GM10248 (cell line): ENCODE results near the gene WDFY1.

ENCODE experiments used
- CTCF ChIA-PET: fragments of 300-600 bp; sonication (Branson Sonifier 250); formaldehyde crosslinking; extraction: SDS; loops from one replicate; lab custom pipeline; 2021; ENCODE audit warnings: antibody characterized with exemption; lab: Yijun Ruan, JAX
- POLR2A ChIA-PET: fragments of 350-650 bp; sonication (Branson Sonifier 250); formaldehyde crosslinking; extraction: SDS; loops from one replicate; lab custom pipeline; 2020; ENCODE audit warnings: antibody characterized with exemption; lab: Yijun Ruan, JAX
- DNase-seq: peaks from one replicate; pipeline ENCODE4 v3.0.0; 2012; ENCODE audit errors: extremely low spot score
- CTCF ChIP-seq: IDR thresholded peaks from 2 replicates; pipeline ENCODE4 v1.5.1; 2012; ENCODE audit warnings: mild to moderate bottlenecking, low read depth; ENCODE audit errors: extremely low read depth, missing control alignments, control extremely low read depth

The WDFY1 gene

GRCh38 chr2:223929571-223930102, 15.5 kb downstream of the WDFY1 start:
- TF ChIP-seq CTCF, result no peak
- ChIA-PET CTCF (interaction anchor here (1.2 to 3.4 kb wide), 2 partner anchors 10 to 11 kb away, joined by 3 to 8 read pairs; no protein-coding TSS in a partner anchor), POLR2A (no interaction called here)
- DNase-seq, result no peak

DNA sequence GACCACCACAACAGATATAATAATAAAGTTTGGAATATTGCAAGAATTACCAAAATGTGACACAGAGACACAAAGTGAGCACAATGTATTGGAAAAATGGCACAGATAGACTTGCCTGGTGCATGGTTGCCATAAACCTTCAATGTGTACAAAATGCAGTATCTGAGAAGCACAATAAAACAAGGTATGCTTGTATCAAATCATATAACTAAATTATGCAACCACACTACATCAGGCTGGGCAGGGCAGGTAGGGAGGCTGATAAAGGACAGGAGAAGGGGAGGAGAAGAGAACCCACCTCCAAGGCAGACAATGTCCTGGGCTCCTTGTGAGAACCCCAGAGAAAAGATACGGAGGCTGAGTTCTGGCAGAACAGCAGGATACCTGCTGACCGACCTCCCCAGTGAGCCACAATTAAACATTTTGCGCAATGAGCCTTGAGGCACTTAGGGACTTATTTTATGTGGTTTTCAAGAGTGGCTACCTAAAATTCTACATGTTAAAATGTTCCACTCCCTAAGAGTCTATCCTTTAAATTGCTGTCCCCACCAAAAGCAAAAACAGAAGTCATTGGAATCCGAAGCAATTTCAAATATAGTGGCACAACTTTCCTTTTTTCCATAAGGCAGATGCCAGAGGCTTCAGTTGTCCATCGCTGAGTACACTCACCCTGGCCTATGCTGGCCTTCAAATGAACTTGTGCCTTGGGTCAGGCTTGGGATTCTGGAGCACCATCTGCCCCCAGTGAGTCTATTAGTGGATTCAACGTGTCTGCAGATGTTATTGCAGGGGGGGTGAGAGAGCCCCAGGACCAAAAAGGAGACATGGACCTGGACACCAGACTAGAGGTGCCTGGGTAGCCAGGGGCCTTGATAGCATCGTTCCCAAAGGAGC, 16.8 kb downstream of the WDFY1 start:
- CTCF ChIA-PET, result interaction anchor here (3.5 kb wide), 1 partner anchor 7 kb away, joined by 14 read pairs; no protein-coding TSS in a partner anchor
- DNase-seq, result no peak
- POLR2A ChIA-PET, result no interaction called here

DNA sequence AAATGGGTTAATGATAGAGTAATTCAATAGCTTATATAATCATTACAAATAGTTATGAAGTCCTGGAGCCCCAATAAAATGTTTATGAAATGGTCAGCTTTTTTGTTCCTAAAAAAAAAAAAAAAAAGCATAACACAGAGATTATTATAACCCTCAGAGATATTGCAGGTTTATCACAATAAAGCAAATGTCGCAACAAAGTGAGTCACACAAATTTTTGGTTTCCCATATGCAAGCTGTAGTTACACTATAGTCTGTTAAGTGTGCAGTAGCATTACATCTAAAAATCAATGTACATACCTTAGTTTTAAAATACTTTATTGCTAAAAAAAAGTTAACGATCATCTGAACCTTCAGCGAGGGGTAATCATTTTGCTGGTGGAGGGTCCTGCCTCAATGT, 20.0 kb downstream of the WDFY1 start:
- ChIA-PET CTCF (interaction anchor here (0.9 to 3.5 kb wide), 2 partner anchors 10 to 45 kb away, joined by 3 to 14 read pairs; no protein-coding TSS in a partner anchor), POLR2A (no interaction called here)
- DNase-seq, result no peak
- no peak for TF ChIP-seq CTCF

More for the DNA sequence above, 16.8 kb downstream of the WDFY1 start:
- TF ChIP-seq CTCF, result no peak

GRCh38 chr2:223923976-223924375, 21.2 kb downstream of the WDFY1 start:
- DNase-seq, result no peak
- ChIA-PET CTCF (interaction anchor here (1.3 kb wide), 1 partner anchor 22 kb away, joined by 3 read pairs; no protein-coding TSS in a partner anchor), POLR2A (no interaction called here)
- no peak for TF ChIP-seq CTCF

DNA sequence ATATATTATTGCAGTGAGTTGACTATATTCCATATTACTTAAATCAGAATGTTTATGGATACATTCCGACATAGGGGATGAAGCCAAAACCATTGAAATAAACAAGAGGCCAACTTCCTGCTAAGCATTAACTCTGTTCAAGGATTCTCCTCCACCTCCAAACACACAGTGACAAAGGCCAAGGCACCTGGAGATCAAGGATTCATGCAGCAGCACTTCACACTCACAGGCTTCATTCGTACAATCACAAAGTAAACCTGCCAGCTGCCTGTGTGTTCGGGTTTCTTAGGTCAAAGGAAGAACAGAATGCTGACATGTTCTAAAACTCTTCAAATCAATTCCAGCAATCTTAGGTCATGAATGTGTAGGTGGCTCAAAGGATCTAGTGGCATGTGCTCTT, 22.8 kb downstream of the WDFY1 start:
- no peak for DNase-seq
- TF ChIP-seq CTCF, result no peak
- CTCF ChIA-PET, result interaction anchor here (2.3 kb wide), 1 partner anchor 18 kb away, joined by 8 read pairs; no protein-coding TSS in a partner anchor
- POLR2A ChIA-PET, result interaction anchor here (0.6 kb wide), 1 partner anchor 10 kb away, joined by 5 read pairs; no protein-coding TSS in a partner anchor

GRCh38 chr2:223921204-223921603, 23.9 kb downstream of the WDFY1 start:
- ChIA-PET POLR2A (no interaction called here), CTCF (interaction anchor here (1.0 to 2.3 kb wide), 3 partner anchors 15 to 20 kb away, joined by 4 to 8 read pairs (median 4); no protein-coding TSS in a partner anchor)
- TF ChIP-seq CTCF, result no peak
- no peak for DNase-seq
